ENCODE results near the gene RNASEH2C.
A peak's percentile ranks its signal among the peaks of the same experiment; 100 is the strongest.
"Not testable (repeated sequence)": the region's sequence is repeated elsewhere in the genome, so short reads cannot be mapped to it uniquely, and the experiment has no call there.

The RNASEH2C gene

DNA sequence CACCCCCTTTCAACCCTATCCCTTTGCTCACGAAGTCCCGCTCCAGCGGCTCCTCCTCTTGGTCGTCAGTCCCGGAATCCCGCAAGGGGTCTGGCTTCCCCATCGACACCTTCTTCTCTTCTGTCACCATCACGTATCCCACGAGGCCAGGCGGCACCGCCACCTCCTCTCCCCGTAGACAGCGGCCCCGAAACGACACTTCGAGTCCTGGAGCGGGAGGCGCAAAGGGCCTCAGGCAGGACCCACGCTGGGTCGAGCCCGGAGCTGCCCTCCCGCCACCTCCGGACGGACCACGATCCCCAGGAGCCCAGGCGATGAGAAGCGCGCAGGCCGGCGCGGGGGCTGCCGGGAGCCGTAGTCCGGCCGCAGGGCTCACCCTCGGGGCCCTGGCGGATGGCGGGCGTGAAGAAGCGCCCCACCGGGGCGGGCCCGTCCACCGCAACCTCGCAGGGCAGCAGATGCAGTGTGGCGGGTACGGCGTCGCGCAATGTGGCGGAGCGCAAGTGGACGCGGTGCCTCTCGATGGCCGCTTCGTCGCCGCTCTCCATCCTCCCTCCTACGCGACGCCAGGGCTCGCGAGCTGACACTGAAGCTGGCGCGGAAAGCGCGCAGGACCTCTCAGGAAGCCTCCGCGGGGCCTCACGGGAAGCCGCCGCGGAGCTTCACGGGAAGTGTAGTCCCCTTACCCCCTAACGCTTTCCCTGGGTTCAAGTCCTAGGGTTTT lies at the start of gene RNASEH2C:
Gene RNASEH2C (minus strand): TSS at position 588 of the 724 bp plus-strand sequence. CDS start 40 bp downstream, at position 548.
- H3K79me2 ChIP-seq (ENCODE audit: low read length), result peaks cover 43% of the 10 kb centered on the region
- peak within 1 kb of the TSS; percentile 72 for H3K4me2 ChIP-seq (ENCODE audit: low read depth, low read length)
- H3K9me2 ChIP-seq (replicated peaks; ENCODE audit: insufficient read depth, low read length), result no peaks in the 10 kb centered on the region
- H3K36me3 ChIP-seq (replicated peaks; ENCODE audit: insufficient read depth, low read length), result peaks cover 9% of the 10 kb centered on the region; the same call in 1 of the 2 replicates
- H2AFZ ChIP-seq (ENCODE audit: low read length), result peak within 1 kb of the TSS; percentile 72
- H3K27ac ChIP-seq (ENCODE audit: low read length), result peak within 1 kb of the TSS; percentile 70
- TF ChIP-seq EZH2phosphoT487 (IDR thresholded peaks at IDR 0.05; ENCODE audit: low read length) (no peak), CTCF (IDR thresholded peaks at IDR 0.05; ENCODE audit: low read length) (no peak), EZH2 (optimal IDR thresholded peaks at IDR 0.05; ENCODE audit: low read depth, low read length) (no peak)
- peak within 1 kb of the TSS; percentile 81 for H3K9ac ChIP-seq (ENCODE audit: low read length)
- H3K9me3 ChIP-seq (replicated peaks; ENCODE audit: insufficient read depth, low read length), result no peaks in the 10 kb centered on the region
- H3F3A ChIP-seq (ENCODE audit: insufficient read depth, low read length), result peaks cover 9% of the 10 kb centered on the region
- peak within 1 kb of the TSS; percentile 98 for H3K4me3 ChIP-seq (ENCODE audit: low read length)
- DNase-seq, result peak; percentile 92
- no peaks in the 10 kb centered on the region for H3K27me3 ChIP-seq (replicated peaks; ENCODE audit: insufficient read depth, low read length)
- peaks cover 9% of the 10 kb centered on the region for H3K4me1 ChIP-seq (ENCODE audit: low read length)
- 0 out of 2 replicates have a peak, but pooled peaks cover 8% of the 10 kb centered on the region for H4K20me1 ChIP-seq (ENCODE audit: insufficient read depth, low read length)

DNA sequence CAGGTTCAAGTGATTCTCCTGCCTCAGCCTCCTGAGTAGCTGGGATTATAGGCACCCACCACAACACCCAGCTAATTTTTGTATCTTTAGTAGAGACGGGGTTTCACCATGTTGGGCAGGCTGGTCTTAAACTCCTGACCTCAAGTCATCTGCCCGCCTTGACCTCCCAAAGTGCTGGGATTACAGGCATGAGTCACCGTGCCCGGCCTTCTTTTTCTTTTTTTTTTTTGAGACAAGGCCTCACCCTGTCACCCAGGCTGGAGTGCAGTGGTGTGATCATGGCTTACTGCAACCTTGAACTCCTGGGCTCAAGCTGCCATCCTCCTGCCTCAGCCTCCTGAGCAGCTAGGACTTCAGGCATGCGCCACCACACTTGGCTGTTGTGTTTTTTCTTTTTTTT lies 47.2 kb upstream of the RNASEH2C start:
- not testable (repeated sequence) for H3K4me1 ChIP-seq (ENCODE audit: low read length); DNase-seq; H3K4me3 ChIP-seq (ENCODE audit: low read length); H3K9me2 ChIP-seq (replicated peaks; ENCODE audit: insufficient read depth, low read length); H3K9me3 ChIP-seq (replicated peaks; ENCODE audit: insufficient read depth, low read length); H3K4me2 ChIP-seq (ENCODE audit: low read depth, low read length); H3K27me3 ChIP-seq (replicated peaks; ENCODE audit: insufficient read depth, low read length); H3K79me2 ChIP-seq (ENCODE audit: low read length); H3K36me3 ChIP-seq (replicated peaks; ENCODE audit: insufficient read depth, low read length); H3F3A ChIP-seq (ENCODE audit: insufficient read depth, low read length); H4K20me1 ChIP-seq (ENCODE audit: insufficient read depth, low read length); H2AFZ ChIP-seq (ENCODE audit: low read length); H3K27ac ChIP-seq (ENCODE audit: low read length); H3K9ac ChIP-seq (ENCODE audit: low read length)

DNA sequence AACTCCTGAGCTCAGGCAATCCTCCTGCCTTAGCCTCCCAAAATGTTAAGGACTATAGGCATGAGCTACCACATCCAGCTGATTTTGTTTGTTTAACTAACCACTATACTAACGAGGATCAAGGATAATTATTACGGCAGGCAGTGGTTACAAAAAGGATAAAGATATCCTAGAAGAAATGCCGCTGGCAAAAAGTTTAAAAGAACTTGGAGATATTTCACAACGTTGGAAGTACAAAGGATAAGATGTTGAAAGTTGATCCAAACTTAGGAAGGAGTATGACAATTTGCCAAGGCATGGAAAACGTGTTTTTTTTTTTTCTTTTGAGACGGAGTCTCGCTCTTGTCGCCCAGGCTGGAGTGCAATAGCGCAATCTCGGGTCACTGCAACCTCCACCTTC lies 46.8 kb upstream of the RNASEH2C start:
- no peak overlapping the region for H3K27ac ChIP-seq (ENCODE audit: low read length)
- H3K9me3 ChIP-seq (replicated peaks; ENCODE audit: insufficient read depth, low read length), result no peaks in the 10 kb centered on the region
- no peak overlapping the region for H2AFZ ChIP-seq (ENCODE audit: low read length)
- H4K20me1 ChIP-seq (ENCODE audit: insufficient read depth, low read length), result no peaks in the 10 kb centered on the region
- H3K79me2 ChIP-seq (ENCODE audit: low read length), result no peaks in the 10 kb centered on the region
- no peaks in the 10 kb centered on the region for H3K9me2 ChIP-seq (replicated peaks; ENCODE audit: insufficient read depth, low read length)
- H3F3A ChIP-seq (ENCODE audit: insufficient read depth, low read length), result no peaks in the 10 kb centered on the region
- TF ChIP-seq CTCF (IDR thresholded peaks at IDR 0.05; ENCODE audit: low read length) (no peak), EZH2 (optimal IDR thresholded peaks at IDR 0.05; ENCODE audit: low read depth, low read length) (no peak), EZH2phosphoT487 (IDR thresholded peaks at IDR 0.05; ENCODE audit: low read length) (no peak)
- no peak overlapping the region for H3K9ac ChIP-seq (ENCODE audit: low read length)
- no peaks in the 10 kb centered on the region for H3K4me1 ChIP-seq (ENCODE audit: low read length)
- no peak overlapping the region for H3K4me3 ChIP-seq (ENCODE audit: low read length)
- H3K36me3 ChIP-seq (replicated peaks; ENCODE audit: insufficient read depth, low read length), result no peaks in the 10 kb centered on the region
- no peak for DNase-seq
- no peaks in the 10 kb centered on the region for H3K27me3 ChIP-seq (replicated peaks; ENCODE audit: insufficient read depth, low read length)
- H3K4me2 ChIP-seq (ENCODE audit: low read depth, low read length), result no peak overlapping the region

- H3F3A ChIP-seq (ENCODE audit: insufficient read depth, low read length), result no peaks in the 10 kb centered on the region
Observed at GRCh38 chr11:65766535-65766934, 45.9 kb upstream of the RNASEH2C start.

More at GRCh38 chr11:65766535-65766934, 45.9 kb upstream of the RNASEH2C start:
- Histone ChIP-seq H3K9me3 (replicated peaks; ENCODE audit: insufficient read depth, low read length) (no peaks in the 10 kb centered on the region), H2AFZ (ENCODE audit: low read length) (no peak overlapping the region), H4K20me1 (ENCODE audit: insufficient read depth, low read length) (no peaks in the 10 kb centered on the region), H3K36me3 (replicated peaks; ENCODE audit: insufficient read depth, low read length) (no peaks in the 10 kb centered on the region), H3K4me1 (ENCODE audit: low read length) (no peaks in the 10 kb centered on the region), H3K79me2 (ENCODE audit: low read length) (no peaks in the 10 kb centered on the region), H3K9ac (ENCODE audit: low read length) (no peak overlapping the region), H3K9me2 (replicated peaks; ENCODE audit: insufficient read depth, low read length) (no peaks in the 10 kb centered on the region), H3K4me2 (ENCODE audit: low read depth, low read length) (no peak overlapping the region), H3K4me3 (ENCODE audit: low read length) (no peak overlapping the region), H3K27ac (ENCODE audit: low read length) (no peak overlapping the region), H3K27me3 (replicated peaks; ENCODE audit: insufficient read depth, low read length) (no peaks in the 10 kb centered on the region)
- TF ChIP-seq EZH2phosphoT487 (IDR thresholded peaks at IDR 0.05; ENCODE audit: low read length), result no peak
- DNase-seq, result no peak

All from MM.1S (cell line).